NCI-H446 treated with DMSO at 0.1 percent for 48 hours (cell line): ENCODE data around the gene ING5.
"Not testable (repeated sequence)": the region's sequence is repeated elsewhere in the genome, so short reads cannot be mapped to it uniquely, and the experiment has no call there.

Source experiments
- DNase-seq: peaks from one replicate; lab custom pipeline; 2025; lab: John Stamatoyannopoulos, UW

The ING5 gene

DNA sequence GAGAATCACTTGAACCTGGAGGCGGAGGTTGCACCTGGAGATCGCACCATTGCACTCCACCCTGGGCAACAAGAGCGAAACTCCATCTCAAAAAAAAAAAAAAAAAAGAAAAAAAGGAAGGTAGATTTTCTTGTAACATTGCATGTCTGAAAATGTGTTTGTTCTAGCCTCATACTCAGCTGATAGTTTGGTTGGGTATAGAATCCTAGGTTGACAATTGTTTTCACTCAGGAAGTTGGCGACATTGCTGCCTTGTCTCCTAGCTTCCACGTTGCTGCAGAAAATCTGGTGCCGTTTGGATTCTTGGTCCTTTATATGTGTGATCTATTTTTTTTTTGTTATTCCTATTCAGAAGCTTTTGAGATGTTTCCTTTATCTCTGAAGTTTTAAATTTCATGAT, 4.7 kb downstream of the ING5 start:
- DNase-seq = no peak

DNA sequence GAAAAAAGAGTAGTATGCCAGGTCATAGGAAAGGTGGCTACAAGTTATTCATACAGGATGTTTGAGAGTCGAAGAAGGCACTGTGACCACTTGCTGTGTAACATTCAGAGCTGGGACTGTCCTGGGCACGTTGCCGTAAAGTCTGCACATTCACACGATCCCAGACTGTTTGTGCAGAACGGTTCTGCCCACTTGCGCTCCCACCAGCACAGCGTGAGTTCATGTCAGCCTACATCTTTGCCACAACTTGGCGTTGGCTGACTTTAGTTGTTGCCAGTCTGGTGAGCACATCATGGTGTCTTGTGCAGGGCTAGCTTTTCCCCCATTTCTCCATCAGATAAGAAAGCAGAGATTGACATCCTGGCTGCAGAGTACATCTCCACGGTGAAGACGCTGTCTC, 7.0 kb downstream of the ING5 start:
- no peak for DNase-seq

DNA sequence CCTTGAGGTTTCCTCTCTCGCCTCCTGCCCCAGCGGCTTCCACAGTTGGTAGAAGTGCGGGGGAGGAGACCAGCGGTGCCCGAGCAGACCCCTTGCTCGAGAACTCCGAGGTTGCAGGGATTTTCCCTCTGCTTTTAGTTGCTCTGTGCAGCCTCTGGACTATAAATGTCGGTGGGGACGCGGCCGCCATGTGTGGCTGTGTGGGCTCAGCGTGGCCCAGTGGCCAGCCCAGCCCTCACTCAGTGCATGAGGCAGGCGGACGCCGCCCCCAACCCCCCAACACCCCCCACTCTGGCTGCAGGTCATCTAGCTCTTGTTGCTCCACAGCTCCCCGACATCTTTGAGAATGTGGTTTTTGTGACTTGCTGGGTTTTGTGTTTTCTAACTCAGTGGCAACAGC, 17.3 kb downstream of the ING5 start:
- no peak for DNase-seq

DNA sequence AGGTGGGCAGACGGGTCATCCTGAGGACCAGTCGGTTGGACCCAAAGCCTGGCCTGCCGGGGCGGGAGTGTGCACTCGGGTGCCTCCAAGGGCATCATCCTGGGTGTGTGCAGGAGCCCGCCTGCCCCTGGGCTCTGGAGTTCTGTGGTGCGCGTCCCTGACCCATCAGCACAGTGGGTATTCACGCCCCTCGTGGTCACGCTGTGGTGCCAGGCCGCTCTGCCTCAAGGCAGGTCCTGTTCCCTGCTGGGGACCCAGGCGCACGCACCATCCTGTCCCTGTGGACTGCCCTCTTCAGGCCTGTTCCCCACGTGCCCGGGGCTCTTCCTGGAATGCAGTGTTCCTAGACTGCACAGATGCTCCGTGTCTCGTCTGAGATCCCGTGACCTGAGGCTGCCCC, 18.3 kb downstream of the ING5 start:
- DNase-seq = no peak

DNA sequence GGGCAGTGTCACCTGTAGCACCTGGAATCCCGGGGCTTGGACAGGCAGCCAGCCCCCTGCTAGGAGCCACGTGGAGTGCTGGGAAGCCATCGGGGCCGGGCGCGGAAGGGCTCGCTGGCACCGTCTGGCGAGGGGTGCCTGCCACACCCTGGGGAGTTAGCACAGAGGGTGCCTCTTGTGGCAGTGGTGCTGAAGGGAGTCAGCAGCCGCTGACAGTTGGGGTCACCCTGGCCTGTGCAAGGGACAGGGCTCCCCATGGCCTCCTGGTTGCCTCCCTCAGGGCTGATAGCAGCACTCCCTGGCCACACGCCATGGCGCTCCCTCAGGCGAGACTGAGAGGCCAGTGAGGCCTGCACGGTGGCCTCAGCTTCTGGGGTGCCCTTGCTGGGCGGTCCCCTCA, 18.7 kb downstream of the ING5 start:
- DNase-seq = no peak

DNA sequence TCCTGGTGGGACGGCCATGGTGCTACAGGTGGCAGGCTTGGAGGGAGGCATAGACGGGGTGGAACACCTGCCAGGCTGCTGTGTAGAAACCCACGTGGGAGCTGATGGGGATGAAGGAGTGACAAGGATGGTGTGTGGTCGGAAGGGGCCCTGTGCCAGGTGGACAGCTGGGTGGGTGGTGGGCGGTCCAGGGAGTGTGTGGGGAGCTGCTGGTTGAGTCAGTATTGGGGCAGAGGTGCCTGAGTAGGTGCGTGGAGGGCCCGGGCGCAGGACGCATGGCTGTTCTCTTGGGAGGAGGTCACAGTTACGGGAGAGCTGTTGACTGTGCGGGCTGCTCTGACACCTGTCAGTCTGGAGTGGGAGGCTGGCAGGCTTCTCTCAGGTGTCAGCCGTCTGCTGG, 20.0 kb downstream of the ING5 start:
- no peak for DNase-seq

DNA sequence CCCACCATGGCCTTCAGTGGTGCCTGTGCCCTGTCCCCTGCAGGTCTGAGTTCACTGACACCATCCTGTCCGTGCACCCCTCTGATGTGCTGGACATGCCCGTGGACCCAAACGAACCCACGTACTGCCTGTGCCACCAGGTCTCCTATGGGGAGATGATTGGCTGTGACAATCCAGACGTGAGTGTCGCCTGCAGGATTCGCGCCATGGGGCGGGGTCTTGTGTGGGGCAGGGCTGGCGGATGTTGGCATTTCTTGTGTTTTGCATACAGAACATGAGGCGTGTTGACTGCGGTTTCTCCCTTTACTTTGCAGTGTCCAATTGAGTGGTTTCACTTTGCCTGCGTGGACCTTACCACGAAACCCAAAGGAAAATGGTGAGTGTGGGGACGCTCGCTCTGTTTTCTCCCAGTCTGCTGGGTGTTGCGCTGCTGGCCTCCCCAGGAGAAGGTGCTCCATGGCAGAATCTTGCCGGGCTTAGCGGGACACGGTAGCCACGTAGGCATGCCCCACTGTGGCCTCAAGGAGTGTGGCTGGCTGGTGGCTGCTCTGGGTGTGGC, 21.1 kb downstream of the ING5 start:
- DNase-seq = no peak

DNA sequence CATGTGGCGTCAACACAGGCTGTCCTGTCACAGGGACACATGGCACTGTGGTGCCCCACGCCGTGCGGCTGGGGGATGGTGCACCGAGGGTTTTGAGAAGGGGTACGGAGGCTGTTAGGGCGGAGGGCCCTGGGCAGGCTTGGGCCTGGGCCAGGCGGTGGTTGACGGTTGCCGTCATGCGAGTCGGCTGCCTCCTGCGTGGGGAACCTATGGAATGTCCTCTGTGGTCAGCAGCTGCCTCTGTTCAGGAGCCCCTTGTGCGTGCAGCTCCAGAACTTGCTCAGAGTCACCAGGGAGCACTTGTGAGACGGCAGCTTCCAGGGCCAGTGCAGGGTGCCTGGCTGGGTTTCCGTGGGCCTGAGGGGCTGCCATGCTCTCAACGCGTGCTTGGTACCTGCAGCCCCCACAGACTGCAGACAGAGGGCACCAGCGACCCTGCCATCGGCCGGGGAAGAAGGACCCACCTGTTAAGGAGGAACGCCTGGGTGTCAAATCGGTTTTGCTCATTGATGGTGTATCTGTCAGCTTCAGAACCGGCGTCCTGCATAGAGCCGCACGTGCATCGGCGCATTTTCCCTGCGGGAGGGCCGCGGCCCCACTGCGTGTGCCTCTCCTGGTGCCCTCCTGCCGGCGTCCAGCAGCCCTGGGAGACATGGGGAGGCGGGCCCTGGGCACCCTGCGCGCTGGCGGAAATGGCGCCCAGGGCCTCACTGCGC, 22.6 kb downstream of the ING5 start:
- no peak for DNase-seq

DNA sequence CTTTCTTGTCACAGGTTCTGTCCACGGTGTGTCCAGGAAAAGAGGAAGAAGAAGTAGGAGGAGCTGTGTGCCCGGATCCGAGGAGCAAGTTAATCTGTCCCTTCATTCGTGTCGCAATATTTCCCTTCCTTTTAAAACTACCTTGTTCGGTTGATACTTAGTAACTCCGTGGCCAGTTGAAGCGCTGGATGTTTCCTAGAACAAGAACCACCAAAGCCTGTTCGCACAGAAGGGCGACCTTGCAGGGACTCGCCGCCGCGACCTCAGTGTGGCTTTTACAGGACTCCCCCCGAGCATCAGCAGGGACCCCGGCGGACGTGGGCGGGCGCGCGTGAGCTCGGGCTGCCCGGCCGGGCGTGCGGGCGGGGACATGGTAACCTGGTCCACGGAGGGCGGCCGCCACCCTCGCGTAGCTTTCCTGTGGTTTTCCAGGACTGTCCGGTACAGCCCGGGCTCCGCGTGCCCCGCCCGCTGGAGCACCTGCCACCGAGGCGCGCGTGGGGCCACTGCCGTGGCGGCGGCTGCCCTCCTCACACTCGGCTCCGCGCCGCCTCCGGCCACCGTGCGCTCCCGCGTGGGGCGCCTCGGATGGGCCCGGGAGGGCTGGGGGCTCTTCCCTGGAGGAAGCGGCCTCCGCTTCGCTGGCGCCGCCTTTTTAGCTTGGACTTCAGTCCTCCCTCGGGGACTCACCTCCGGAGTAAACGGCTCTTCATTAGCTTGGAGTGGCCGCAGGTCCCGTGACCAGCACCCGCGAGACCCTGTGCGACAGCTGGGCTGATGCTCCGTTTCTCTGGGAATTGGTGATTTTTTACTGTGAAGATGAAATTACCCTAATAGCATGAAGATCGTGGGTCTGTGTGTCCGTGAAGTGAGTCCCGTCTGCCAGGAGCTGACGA, 23.4 kb downstream of the ING5 start:
- DNase-seq = no peak

DNA sequence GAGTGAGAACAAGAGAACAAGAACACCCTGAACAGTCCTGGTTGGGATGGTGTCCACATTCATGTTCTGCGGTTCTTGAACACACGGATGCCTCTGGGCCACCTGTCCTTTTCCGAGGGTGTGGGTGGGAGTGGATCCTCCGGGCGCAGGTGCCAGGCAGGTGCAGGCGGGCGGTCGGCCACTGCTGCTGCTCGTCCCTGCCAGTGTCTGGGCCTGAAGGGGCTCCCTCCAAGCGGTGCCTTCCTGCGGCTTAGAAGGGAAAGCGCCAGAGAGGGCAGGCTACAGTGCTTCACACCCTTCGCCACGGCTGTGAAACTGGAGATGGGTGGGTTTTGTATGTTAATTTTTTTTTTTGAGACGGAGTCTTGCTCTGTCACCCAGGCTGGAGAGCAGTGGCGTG, 24.6 kb downstream of the ING5 start:
- no peak for DNase-seq

DNA sequence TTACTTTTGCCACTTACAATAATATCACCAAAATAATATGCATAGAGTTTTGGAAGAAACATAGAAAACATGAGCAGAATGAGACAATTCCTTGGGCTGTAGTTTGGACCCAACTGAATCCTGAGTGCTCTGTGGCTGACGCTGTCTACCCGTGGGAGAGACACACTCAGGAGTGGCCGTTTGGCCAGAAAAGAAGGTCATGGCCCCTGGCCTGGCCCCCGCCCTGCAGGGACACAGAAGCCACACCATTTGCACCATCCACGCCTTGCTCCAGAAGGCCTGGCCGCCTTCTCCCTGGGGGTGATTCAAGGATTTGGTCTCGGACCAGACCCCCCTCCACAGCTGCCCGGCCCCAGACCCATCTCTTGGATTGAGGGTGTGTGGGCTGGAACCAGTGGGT, 26.2 kb downstream of the ING5 start:
- no peak for DNase-seq

DNA sequence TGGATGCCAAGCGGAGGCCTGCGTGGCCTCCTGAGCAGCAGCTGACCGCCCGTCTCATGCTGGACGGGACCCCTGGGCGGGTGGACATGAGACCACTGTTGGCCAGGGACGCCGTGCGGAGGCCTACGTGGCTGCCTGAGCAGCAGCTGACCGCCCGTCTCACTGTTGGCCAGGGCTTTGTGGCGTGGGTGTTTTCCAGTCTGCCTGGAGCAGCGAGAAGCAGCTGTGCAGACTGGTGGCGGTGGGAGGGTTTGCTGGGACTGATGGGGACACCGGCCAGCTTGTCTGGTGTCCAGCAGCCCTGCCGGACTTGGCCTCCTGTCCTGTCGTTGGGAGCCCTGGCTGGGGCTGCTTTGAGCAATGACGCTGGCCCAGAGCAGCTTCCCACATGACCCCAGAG, 26.8 kb downstream of the ING5 start:
- no peak for DNase-seq

DNA sequence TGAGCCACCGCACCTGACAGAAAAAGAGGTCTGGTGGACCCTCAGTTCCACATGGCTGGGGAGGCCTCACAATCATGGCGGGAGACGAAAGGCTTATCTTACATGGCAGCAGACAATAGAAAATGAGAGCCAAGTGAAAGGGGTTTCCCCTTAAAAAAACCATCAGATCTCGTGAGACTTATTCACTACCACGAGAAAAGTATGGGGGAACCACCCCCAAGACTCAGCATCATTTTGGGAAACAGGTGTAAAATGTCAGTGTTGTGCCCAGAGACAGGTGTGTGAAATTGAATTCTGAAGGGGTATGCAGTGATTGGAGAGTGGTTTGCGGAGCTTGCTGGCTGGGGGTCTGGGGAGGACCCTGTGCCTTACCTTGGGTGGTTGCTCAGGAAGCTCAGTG, 28.0 kb downstream of the ING5 start:
- no peak for DNase-seq

DNA sequence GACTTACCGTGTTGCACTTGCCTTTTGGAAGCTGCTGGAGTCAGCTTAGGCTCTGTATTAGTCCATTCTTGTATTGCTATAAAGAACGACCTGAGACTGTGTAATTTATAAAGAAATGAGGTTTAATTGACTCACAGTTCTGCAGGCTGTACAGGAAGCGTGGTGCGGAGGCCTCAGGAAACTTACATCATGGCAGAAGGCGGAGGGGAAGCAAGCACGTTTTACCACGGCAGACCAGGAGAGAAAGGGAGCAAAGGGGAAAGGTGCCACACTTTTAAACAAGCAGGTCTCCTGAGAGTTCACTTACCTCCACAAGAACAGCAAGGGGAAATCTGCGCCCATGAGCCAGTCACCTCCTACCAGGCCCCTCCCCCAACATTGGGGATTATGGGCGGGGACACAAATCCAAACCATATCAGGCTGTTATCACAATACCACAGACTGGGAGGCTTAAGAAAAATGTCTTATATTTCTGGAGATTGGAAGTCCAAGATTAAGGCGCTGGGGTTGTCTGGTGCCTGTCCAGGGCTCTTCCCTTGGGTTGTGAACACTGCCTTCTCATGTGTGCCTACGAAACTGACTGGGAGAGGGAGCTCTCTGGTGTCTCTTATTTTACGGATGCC, 28.9 kb downstream of the ING5 start:
- no peak for DNase-seq

DNA sequence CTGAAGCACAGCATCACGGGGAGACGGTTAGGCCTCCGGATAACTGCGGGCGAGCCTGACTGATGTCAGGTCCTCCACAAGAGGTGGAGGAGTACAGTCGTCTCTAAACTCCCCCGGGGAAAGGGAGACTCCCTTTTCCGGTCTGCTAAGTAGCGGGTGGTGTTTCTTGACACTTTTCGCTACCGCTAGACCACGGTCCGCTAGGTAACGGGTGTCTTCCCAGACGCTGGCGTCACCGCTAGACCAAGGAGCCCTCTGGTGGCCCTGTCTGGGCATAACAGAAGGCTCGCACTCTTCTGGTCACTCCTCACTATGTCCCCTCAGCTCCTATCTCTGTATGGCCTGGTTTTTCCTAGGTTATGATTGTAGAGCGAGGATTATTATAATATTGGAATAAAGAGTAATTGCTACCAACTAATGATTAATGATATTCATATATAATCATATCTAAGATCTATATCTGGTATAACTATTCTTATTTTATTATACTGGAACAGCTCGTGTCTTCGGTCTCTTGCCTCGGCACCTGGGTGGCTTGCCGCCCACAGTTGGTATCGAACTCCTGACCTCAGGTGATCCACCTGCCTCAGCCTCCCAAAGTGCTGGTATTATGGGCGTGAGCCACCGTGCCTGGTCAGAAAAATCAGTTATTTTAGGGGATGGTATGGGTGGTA, 30.8 kb downstream of the ING5 start:
- not testable (repeated sequence) for DNase-seq

DNA sequence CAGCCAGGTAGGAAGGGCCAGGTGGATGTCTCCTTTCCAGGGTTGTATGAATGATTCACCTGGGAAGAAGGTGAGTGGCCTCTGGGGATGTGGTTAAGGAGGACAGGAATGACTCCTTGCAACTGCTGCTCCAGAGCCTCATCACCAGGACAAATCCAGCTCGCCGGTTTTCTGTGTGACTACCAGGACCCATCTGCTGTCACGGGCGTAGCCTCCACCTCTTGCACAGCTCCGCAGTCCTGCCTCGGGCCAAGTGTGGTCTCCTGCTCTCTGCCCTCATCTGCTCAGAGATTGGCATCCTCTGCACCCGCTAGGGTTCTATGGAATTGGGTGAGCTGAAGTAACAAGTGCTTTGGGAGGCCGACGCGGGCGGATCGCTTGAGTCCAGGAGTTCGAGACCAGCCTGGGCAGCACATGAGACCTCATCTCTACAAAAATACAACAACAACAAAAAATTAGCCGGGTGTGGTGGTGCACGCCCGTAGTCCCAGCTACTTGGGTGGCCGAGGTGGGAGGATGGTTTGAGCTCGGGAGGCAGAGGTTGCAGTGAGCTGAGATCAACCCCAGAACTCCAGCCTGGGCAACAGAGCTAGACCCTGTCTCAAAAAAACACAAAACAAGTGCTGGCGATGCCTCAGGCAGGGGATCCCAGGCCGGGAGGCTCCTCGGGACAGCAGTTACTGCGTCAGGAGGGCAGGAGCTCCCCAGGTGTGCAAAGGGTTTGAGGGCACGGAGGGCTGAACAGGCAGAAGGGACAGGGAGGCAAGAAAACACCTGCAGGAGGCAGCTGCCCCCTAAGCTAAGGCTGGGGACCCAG, 31.8 kb downstream of the ING5 start:
- DNase-seq = no peak

DNA sequence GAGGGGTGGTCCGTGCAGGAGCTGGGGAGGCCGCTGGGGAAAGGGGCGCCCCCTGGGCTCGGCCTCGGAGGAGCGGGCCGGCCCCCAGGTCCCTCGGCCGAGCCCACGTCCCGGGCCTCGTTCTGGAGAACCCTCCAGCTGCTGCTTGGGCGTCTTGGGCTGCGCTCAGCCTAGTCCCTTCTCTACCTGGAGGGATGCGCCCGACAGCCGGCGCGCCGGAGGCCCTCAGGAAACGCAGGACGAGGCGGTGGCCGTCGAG, 32.3 kb downstream of the ING5 start:
- no peak for DNase-seq

DNA sequence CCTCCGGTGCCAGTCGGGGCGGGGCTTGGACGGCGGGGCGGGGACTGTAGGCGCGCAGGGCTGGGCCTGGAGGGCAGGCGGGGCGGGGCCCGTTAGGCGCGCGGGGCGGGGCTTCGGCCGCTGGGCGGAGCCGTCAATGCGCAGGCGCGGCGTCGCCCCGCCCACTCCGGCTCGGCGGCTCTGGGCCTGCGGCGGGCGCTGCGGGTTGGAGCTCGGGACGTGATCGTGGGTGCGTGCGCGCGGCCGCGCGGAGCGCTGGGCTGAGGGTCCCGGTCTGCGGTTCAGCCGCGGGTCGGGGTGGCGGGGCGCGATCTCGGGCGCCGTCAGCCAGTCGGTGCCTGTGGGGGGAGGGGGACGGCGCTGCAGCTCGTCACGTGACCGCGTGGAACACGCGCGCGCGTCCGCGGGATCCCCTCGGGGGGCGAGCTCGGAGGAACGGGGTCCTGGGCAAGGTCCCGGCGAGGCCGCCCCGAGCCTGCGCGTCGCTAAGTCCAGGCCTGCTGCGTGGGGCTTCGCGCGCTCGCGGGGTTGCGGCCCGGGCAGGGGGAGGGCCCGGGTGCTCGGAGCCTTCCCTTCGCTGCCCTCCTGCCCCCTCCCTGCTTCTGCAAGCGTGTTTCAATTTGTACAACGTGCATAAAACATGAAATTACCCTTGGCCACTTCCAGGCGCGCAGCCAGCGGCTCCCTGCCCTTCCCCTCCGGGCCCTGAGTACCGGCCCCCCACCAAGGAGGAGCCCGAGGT, 32.8 kb downstream of the ING5 start, which contains the start of gene D2HGDH:
Gene D2HGDH (plus strand): TSS at position 164 of the 742 bp plus-strand sequence. CDS start 595 bp downstream, outside the sequence.
- peak; percentile 27 for DNase-seq

DNA sequence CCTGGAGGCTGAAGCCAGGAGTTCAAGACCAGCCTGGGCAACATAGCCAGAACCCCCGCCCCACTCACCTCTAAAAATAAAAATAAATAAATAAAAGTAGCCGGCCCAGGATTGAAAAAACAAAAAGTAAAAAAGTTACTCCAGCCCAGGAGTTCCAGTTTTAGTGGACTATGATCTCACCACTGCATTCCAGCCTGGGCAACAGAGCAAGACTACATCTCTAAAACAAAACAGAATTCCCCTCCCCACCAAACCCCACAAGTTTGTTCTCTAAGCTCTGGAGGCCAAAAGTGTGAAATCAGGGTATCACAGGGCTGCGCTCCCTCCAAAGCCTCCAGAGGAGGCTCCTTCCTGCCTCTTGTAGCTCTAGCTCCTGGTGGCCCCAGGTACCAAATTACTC, 34.3 kb downstream of the ING5 start:
- no peak for DNase-seq

DNA sequence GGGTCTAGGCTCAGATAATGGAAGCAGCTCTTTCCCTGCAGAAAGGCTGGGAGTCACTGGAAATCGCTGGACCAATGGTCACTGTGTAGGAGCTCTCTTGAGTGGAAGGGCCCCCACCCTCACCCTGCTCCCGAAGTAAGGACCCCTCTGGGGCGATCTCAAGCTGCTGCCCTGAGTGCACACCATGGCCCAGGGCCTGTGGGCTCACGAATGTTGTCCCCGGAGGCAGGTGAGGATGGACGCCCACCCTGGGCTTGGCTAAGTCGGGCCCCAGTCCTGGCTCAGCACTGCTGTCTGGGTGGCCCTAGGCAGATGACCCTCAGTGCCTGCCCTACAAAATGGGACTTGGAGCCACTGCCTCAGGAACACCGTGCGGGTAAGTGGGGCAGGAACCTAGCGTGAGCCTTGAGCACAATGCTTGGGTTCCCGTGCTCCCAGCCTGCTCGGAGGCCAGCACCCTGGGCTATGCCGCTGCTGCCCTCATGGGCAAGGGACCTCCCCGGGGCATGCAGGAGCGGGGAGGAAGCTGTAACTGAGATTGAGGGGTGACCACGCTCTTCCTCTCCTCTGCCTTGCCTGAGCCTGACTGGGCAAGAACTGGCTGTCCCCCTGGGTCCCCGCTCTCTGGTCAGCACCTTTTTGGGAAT, 36.3 kb downstream of the ING5 start:
- DNase-seq = no peak
